Pancreas (tissue), 10 donors: ENCODE measurements around the gene OPCML. TPM values are rescaled to one million over a fixed set of nuclear protein-coding genes. Genes with fewer than 3 reads are reported as not detected.

Experiments used
- ATAC-seq, 4 donors: fragments of 200-7000 bp; cut with Tn5 transposase; one replicate each; pipeline versions ENCODE4 v1.8.0 to v1.9.1; 2020; ENCODE audit warnings: mild to moderate bottlenecking in 4 of 4, moderate library complexity in 4 of 4
- DNase-seq, 6 donors: peaks; one replicate each; pipeline ENCODE4 v3.0.0-alpha.2; 2020
- FAIRE-seq: peaks from 2 replicates; lab custom pipeline; 2012; peaks lifted over from hg19 to GRCh38; lab: Jason Lieb, UNC
- H3K27ac ChIP-seq, 4 donors: fragments of 200-600 bp; sonication (generic); 1 replicate in 3 of 4; 2 replicates in 1 of 4; pipeline versions ENCODE4 v1.5.0 to v1.8.0; 2020
- H3K27me3 ChIP-seq, 4 donors: fragments of 200-600 bp; one replicate each; pipeline ENCODE4 v1.8.0; 2021
- H3K36me3 ChIP-seq, 3 donors: fragments of 200-600 bp; sonication (generic) in 1 of 3; one replicate each; pipeline versions ENCODE4 v1.5.0 to v1.8.0; 2020 to 2021
- H3K4me1 ChIP-seq, 3 donors: fragments of 200-600 bp; one replicate each; pipeline ENCODE4 v1.8.0; 2021
- H3K4me3 ChIP-seq, 4 donors: fragments of 200-600 bp; sonication (generic) in 2 of 4; one replicate each; pipeline versions ENCODE4 v1.5.0 to v1.8.0; 2020 to 2021
- H3K9me3 ChIP-seq, 4 donors: fragments of 200-600 bp; one replicate each; pipeline ENCODE4 v1.8.0; 2021
- WGBS, 2 donors: extraction: QIAGEN DNeasy Blood & Tissue Kit; methylation state at CpG; one replicate each; pipeline ENCODE4 v1.1.7; 2013; 5-methylcytosine and 5-hydroxymethylcytosine counted together
- intact Hi-C, 3 donors: fragments of 100-400 bp; cut with DNase I; formaldehyde crosslinking; loops; one replicate each; pipeline versions ENCODE4 v1.11.1 to v1.14.2; 2022
- polyA plus RNA-seq, 2 donors: library from polyadenylated mRNA; stranded (reverse); fragments of 200-250 nt; gene quantifications; one replicate each; pipeline ENCODE4 v1.2.3, GENCODE V29; 2013
- total RNA-seq, 6 donors: library from RNA; stranded (reverse); fragmentation: NEBNext Ultra II Directional in 4 of 6; extraction: Animal tissue kit (Norgen Biotek cat#: 25700) in 4 of 6; gene quantifications; one replicate each; pipeline versions ENCODE4 v1.2.1 to v1.2.4, GENCODE V29; 2021 to 2023
- TF ChIP-seq, protein P1 (sequence below), 4 donors: fragments of 200-600 bp; sonication (generic) in 3 of 4; IDR thresholded peaks; one replicate each; pipeline versions ENCODE4 v1.5.0 to v1.8.0; 2021; ENCODE audit warnings: antibody characterized with exemption in 4 of 4
- donor health status: healthy with polysubstance abuse.
- donor health status: DM: no; HTN: no; CAD: no; lungs with moderate emphysema.
- donor health status: DM: no; HTN: no; CAD: no.
- donor health status: control.
- donor health status: control.
- donor health status: Bipolar disorder and iron deficiency.
- donor health status: DM: yes; HTN: yes; CAD: no.
- donor health status: DM: no; HTN: no; CAD: no.
- donor health status: DM: no; HTN: no; CAD: no.
- donor health status: DM: yes; HTN: yes; CAD: no.

Gene OPCML
- total and polyA plus RNA-seq, 8 donors: 0.05 to 0.31 (median 0.19) TPM

DNA sequence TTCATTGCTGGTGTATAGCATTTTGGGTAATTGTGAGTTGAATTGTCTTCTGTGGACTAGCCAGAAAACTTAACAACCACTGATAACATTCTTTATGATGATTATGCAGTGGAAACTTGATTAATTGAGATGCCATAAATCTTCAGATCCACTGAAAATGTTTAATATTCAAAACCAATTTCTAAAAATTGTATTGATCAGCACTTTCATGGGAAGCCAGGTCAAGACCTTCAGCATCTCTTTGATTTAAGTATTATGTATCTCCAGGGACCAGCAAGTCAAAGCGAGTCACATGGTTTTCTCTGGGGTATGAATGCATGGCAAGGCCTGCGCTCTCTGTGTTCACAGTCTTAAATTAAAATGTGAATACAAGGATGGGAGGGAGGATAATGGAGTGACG, 596.9 kb downstream of the OPCML start:
- Histone ChIP-seq H3K4me3 (no peak overlapping the region), H3K27ac (no peak overlapping the region), H3K36me3 (no peaks in the 10 kb centered on the region), H3K27me3 (no peaks in the 10 kb centered on the region), H3K9me3 (no peaks in the 10 kb centered on the region), H3K4me1 (no peaks in the 10 kb centered on the region)
- WGBS, 2 donors: 79 to 82% methylated on average over 3 of the region's 3 CpGs
- TF ChIP-seq, protein P1, sequence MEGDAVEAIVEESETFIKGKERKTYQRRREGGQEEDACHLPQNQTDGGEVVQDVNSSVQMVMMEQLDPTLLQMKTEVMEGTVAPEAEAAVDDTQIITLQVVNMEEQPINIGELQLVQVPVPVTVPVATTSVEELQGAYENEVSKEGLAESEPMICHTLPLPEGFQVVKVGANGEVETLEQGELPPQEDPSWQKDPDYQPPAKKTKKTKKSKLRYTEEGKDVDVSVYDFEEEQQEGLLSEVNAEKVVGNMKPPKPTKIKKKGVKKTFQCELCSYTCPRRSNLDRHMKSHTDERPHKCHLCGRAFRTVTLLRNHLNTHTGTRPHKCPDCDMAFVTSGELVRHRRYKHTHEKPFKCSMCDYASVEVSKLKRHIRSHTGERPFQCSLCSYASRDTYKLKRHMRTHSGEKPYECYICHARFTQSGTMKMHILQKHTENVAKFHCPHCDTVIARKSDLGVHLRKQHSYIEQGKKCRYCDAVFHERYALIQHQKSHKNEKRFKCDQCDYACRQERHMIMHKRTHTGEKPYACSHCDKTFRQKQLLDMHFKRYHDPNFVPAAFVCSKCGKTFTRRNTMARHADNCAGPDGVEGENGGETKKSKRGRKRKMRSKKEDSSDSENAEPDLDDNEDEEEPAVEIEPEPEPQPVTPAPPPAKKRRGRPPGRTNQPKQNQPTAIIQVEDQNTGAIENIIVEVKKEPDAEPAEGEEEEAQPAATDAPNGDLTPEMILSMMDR (IDR thresholded peaks at IDR 0.05): no peak
- ATAC-seq (no peak), FAIRE-seq (no peak), DNase-seq (no peak)
- intact Hi-C loops: no loop called here

DNA sequence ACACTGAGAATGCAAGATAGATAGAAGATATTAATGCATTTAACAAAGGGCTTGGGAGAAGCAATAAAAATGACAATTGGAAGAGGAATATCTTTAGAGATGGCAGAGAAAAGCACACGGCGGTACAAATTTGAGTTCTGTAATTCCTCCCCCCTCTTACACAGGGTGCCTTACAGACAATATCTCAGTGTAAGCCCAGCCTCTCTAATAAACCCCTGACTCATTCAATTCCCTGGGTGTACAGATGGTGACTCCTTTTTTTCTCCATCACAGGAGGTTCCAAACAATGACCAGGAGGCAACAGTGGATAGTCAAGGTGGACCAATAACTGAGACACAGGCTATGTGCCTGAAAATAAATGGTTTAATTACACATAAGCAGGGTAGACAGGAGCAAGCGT, 598.6 kb downstream of the OPCML start:
- Histone ChIP-seq H3K27ac (no peak overlapping the region), H3K4me3 (no peak overlapping the region), H3K36me3 (no peaks in the 10 kb centered on the region), H3K27me3 (no peaks in the 10 kb centered on the region), H3K9me3 (no peaks in the 10 kb centered on the region), H3K4me1 (no peaks in the 10 kb centered on the region)
- DNase-seq (no peak), ATAC-seq (no peak), FAIRE-seq (no peak)
- intact Hi-C loops: no loop called here
- WGBS, 2 donors: 72 to 86% methylated on average over 3 of the region's 3 CpGs
- TF ChIP-seq, protein P1 (IDR thresholded peaks at IDR 0.05): no peak

DNA sequence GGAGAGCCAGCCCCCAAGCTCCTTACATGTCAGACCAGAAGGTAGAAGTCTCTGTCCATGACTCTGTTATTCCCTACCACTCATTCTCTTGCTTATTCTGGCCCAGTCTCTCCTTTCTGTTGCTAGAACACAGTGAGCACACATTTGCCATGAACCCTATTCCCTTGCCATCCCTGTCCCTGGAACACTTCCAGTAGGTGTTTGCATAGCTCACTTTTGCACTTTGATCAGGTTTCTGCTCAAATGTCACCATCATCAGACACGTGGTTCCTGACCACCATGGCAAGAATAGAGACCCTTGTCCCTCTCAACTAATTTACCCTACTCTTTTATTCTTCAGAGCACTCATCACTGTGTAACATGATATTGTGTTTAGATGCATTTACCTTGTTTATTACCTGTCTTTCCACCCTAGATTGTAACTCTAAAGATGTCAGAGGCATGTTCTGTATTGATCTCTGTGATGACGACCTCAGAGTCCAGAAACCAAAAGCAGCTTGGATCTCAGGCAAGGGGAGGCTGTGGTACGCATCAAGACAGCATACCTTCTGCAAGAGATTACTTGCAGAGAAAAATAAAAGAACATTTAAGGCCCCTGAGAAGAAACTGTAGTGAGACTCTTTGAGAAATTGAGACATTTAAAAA, 606.4 kb downstream of the OPCML start:
- FAIRE-seq: no peak
- no peak for DNase-seq
- H3K4me1 ChIP-seq: no peaks in the 10 kb centered on the region

DNA sequence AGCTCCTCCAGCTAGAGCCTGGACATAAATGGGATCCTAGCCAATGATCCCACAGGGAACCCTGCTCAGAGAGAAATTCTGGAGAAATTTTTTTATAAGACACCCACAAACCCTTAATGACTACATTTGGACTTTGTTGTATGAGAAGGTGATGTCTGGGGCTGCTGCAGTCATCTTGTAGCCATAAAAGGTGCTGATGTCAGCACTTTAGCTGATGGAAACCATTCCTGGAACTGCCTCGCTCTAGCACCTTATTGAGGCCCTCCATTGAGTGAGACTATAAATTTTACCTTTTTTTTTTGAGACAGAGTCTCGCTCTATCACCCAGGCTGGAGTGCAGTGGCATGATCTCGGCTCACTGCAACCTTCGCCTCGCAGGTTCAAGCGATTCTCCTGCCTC, 610.7 kb downstream of the OPCML start:
- no peak for DNase-seq
- H3K36me3 ChIP-seq: no peaks in the 10 kb centered on the region
- H3K27me3 ChIP-seq: peaks cover 0 to 4% (median 0%) of the 10 kb centered on the region in 4 donors
- ATAC-seq: no peak
- WGBS, 2 donors: 87 to 91% methylated on average over 6 of the region's 6 CpGs
- no peak overlapping the region for H3K4me3 ChIP-seq
- no peak for FAIRE-seq
- H3K4me1 ChIP-seq: no peaks in the 10 kb centered on the region
- TF ChIP-seq, protein P1 (IDR thresholded peaks at IDR 0.05): no peak
- H3K27ac ChIP-seq: no peak overlapping the region
- intact Hi-C loops: no loop called here
- H3K9me3 ChIP-seq: no peaks in the 10 kb centered on the region

More for the DNA sequence above, 606.4 kb downstream of the OPCML start:
- 39 to 40% methylated on average over 3 of the region's 3 CpGs for WGBS, 2 donors
- H3K36me3 ChIP-seq: no peaks in the 10 kb centered on the region
- ATAC-seq: no peak
- no peak overlapping the region for H3K4me3 ChIP-seq
- no peak overlapping the region for H3K27ac ChIP-seq
- TF ChIP-seq, protein P1 (IDR thresholded peaks at IDR 0.05): no peak
- H3K9me3 ChIP-seq: no peaks in the 10 kb centered on the region
- intact Hi-C loops: no loop called here
- peaks cover 0 to 4% (median 0%) of the 10 kb centered on the region in 4 donors for H3K27me3 ChIP-seq

DNA sequence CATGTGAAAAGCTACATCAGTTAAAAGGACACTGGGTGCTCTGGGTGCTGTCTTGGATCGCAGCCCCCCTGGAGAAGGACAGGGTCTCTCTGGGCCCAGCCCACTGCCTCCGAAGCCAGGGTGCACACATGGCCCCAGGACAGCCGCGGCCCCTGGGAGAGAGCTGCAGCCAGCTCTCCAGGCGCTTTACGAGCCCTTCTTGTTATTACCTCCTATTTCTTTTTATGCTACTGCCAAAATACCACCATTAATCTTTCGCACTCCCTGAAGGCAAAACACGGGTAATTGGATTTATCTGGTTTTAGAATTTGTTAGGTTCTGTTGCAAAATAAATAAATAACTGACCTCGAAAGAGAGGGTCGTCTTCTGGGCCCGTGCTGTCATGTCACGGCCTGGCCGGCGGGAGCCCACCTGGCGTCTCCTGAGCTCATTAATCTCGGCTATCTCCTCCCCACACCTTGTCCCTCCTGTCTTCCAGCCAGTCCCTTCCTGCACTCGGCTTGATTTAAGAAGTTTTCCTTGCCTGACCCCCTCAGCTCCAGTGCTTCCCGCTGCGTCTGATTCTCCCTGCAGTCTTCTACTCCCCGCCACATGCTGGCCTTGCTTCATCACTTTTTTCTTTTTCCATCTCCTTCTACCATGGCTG, 611.7 kb downstream of the OPCML start:
- no peaks in the 10 kb centered on the region for H3K9me3 ChIP-seq
- H3K4me3 ChIP-seq: no peak overlapping the region
- no peaks in the 10 kb centered on the region for H3K4me1 ChIP-seq
- no peak overlapping the region for H3K27ac ChIP-seq
- DNase-seq (no peak), ATAC-seq (no peak), FAIRE-seq (no peak)
- intact Hi-C loops: no loop called here
- H3K36me3 ChIP-seq: no peaks in the 10 kb centered on the region
- WGBS, 2 donors: 56 to 58% methylated on average over 20 of the region's 20 CpGs
- no peaks in the 10 kb centered on the region for H3K27me3 ChIP-seq
- TF ChIP-seq, protein P1 (IDR thresholded peaks at IDR 0.05): no peak
